Suprapubic skin (tissue), 3 donors: ENCODE measurements around the gene USP32.

ENCODE experiments used
- POLR2A ChIP-seq, 2 donors: fragments of 450-650 bp; IDR thresholded peaks; one replicate each; pipeline ENCODE4 v1.6.1; 2017; ENCODE audit warnings: antibody characterized with exemption in 2 of 2, mild to moderate bottlenecking in 2 of 2, moderate library complexity in 2 of 2
- TF ChIP-seq, protein P1 (sequence below), 2 donors: fragments of 200-600 bp in 1 of 2; fragments of 450-650 bp in 1 of 2; sonication (generic) in 1 of 2; IDR thresholded peaks; one replicate each; pipeline ENCODE4 v1.5.1; 2016 to 2019; ENCODE audit warnings: antibody characterized with exemption in 2 of 2, mild to moderate bottlenecking in 1 of 2, moderate library complexity in 1 of 2

DNA sequence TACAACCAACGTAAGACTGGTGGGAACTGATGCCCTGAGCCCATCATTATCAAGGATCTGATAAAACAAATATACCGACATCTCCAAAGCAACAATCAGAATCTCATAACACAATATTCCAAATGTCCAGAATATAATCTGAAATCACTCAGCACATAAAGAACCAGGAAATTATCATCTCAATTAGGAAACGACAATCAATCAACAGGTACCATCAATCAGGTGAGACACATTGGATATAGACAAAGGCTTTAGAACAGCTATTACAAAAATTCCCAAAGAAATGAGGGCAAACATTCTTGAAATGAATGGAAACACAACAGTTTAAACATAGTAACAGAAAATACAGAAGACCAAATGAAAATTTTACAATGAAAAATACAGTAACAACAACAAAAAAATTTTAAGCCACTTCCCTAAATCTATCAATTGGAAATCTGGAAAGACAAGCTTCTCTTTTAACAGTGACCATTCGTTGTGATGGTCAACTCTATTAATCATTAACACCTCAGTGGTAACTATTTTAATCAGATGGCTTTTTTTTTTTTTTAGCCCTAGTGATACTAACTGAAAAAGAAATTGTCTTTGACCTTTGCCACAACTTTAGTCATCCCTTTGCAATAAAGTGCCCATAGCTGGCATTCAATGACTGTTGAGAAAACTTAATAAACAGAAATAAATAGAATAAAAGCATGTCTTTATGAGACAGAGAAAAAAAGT lies 70.4 kb downstream of the USP32 start:
- TF ChIP-seq, protein P1, sequence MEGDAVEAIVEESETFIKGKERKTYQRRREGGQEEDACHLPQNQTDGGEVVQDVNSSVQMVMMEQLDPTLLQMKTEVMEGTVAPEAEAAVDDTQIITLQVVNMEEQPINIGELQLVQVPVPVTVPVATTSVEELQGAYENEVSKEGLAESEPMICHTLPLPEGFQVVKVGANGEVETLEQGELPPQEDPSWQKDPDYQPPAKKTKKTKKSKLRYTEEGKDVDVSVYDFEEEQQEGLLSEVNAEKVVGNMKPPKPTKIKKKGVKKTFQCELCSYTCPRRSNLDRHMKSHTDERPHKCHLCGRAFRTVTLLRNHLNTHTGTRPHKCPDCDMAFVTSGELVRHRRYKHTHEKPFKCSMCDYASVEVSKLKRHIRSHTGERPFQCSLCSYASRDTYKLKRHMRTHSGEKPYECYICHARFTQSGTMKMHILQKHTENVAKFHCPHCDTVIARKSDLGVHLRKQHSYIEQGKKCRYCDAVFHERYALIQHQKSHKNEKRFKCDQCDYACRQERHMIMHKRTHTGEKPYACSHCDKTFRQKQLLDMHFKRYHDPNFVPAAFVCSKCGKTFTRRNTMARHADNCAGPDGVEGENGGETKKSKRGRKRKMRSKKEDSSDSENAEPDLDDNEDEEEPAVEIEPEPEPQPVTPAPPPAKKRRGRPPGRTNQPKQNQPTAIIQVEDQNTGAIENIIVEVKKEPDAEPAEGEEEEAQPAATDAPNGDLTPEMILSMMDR (IDR thresholded peaks at IDR 0.05), result no peak
- no peak for TF ChIP-seq POLR2A (IDR thresholded peaks at IDR 0.05)
